ENCODE results near the gene DHCR7.

DNA sequence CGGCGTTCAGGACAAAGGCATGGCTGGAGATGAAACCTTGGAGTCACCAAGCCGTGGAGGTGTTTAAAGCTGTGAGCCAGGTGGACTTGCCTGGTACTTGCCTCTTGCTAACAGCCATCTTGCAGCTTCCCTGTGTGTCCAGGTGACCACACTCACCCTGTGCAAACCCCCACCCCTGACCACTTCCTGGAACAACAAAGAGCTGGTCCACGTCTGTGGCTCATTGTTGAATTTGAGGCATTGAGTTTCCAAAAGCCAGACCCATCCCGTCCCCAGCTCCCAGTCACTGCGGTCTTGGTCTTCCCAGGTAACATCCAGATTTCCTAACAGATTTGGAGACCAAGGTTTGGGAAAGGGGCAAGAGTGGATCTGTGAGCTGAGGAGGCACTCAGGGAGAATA, 18.5 kb downstream of the DHCR7 start:
- TF ChIP-seq, protein P1, sequence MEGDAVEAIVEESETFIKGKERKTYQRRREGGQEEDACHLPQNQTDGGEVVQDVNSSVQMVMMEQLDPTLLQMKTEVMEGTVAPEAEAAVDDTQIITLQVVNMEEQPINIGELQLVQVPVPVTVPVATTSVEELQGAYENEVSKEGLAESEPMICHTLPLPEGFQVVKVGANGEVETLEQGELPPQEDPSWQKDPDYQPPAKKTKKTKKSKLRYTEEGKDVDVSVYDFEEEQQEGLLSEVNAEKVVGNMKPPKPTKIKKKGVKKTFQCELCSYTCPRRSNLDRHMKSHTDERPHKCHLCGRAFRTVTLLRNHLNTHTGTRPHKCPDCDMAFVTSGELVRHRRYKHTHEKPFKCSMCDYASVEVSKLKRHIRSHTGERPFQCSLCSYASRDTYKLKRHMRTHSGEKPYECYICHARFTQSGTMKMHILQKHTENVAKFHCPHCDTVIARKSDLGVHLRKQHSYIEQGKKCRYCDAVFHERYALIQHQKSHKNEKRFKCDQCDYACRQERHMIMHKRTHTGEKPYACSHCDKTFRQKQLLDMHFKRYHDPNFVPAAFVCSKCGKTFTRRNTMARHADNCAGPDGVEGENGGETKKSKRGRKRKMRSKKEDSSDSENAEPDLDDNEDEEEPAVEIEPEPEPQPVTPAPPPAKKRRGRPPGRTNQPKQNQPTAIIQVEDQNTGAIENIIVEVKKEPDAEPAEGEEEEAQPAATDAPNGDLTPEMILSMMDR (IDR thresholded peaks at IDR 0.05 in 4 of 5, conservative IDR thresholded peaks at IDR 0.05 in 1 of 5), result no peak
- no peak for TF ChIP-seq POLR2A (IDR thresholded peaks at IDR 0.05)
